SK-N-MC (cell line): ENCODE results near the gene ASRGL1.

Source experiments
- EZH2 ChIP-seq: fragments of 200-600 bp; sonication (generic); IDR thresholded peaks from one replicate; pipeline ENCODE4 v1.6.1; 2017; ENCODE audit warnings: antibody characterized with exemption
- FOXP2 ChIP-seq: optimal IDR thresholded peaks from 2 replicates; pipeline ENCODE3; 2011; ENCODE audit warnings: mild to moderate bottlenecking, moderate library complexity; ENCODE audit not compliant: insufficient read depth; ENCODE audit errors: extremely low read length, control extremely low read depth
- POLR2AphosphoS5 ChIP-seq: IDR thresholded peaks from 2 replicates; pipeline ENCODE4 v1.6.1; 2012; ENCODE audit warnings: mild to moderate bottlenecking, low read depth, low read length, borderline replicate concordance

DNA sequence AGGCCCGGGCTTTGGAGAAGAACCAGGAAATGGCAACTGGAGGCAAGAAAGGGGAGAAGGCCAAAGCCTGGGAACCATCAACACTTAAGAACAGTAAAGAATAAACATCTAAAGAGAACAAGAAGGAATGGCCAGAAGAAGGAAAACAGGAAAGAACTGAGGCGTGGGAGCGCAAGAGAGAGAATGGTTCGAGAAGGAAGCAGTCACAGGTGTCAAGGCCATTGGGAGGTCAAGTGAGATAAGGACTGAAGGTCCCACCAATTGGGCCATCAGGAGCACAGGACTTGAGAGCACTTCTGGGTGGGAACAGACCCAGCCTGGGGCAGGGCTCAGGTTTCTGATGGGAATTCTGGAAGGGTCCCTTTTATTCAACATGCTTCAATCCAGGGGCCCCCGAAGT lies 80.9 kb downstream of the ASRGL1 start:
- TF ChIP-seq EZH2 (no peak), POLR2AphosphoS5 (no peak), FOXP2 (no peak)
